ENCODE data around the gene MEIS2. TPM values are rescaled to one million over a fixed set of nuclear protein-coding genes. Genes with fewer than 3 reads are reported as not detected.

Gene MEIS2
- polyA plus RNA-seq, 1 donor from 2014 or later, result 825 TPM

- Histone ChIP-seq H3F3A (ENCODE audit: insufficient read depth, low read length, poor library complexity, severe bottlenecking) (no peaks in the 10 kb centered on the region), H3K4me2 (ENCODE audit: low read length) (no peak overlapping the region), H2AFZ (ENCODE audit: low read depth, low read length) (no peak overlapping the region), H3K27me3 (ENCODE audit: insufficient read depth, low read depth, low read length) (peaks cover 4% of the 10 kb centered on the region), H3K9me3 (ENCODE audit: low read length) (no peaks in the 10 kb centered on the region), H3K27ac (ENCODE audit: low read length) (peak overlapping the region; percentile 100), H3K4me3 (ENCODE audit: low read length) (no peak overlapping the region), H3K9ac (ENCODE audit: low read length) (no peak overlapping the region), H3K9me2 (ENCODE audit: insufficient read depth, low read length) (no peaks in the 10 kb centered on the region), H4K20me1 (ENCODE audit: insufficient read depth) (no peaks in the 10 kb centered on the region), H3K36me3 (ENCODE audit: insufficient read depth, low read length) (no peaks in the 10 kb centered on the region), H3K79me2 (replicated peaks; ENCODE audit: insufficient read depth, low read length) (peaks cover 82% of the 10 kb centered on the region)
- TF ChIP-seq, protein P1, sequence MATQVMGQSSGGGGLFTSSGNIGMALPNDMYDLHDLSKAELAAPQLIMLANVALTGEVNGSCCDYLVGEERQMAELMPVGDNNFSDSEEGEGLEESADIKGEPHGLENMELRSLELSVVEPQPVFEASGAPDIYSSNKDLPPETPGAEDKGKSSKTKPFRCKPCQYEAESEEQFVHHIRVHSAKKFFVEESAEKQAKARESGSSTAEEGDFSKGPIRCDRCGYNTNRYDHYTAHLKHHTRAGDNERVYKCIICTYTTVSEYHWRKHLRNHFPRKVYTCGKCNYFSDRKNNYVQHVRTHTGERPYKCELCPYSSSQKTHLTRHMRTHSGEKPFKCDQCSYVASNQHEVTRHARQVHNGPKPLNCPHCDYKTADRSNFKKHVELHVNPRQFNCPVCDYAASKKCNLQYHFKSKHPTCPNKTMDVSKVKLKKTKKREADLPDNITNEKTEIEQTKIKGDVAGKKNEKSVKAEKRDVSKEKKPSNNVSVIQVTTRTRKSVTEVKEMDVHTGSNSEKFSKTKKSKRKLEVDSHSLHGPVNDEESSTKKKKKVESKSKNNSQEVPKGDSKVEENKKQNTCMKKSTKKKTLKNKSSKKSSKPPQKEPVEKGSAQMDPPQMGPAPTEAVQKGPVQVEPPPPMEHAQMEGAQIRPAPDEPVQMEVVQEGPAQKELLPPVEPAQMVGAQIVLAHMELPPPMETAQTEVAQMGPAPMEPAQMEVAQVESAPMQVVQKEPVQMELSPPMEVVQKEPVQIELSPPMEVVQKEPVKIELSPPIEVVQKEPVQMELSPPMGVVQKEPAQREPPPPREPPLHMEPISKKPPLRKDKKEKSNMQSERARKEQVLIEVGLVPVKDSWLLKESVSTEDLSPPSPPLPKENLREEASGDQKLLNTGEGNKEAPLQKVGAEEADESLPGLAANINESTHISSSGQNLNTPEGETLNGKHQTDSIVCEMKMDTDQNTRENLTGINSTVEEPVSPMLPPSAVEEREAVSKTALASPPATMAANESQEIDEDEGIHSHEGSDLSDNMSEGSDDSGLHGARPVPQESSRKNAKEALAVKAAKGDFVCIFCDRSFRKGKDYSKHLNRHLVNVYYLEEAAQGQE (IDR thresholded peaks at IDR 0.05; ENCODE audit: borderline replicate concordance), result no peak
- TF ChIP-seq CTCF (IDR thresholded peaks at IDR 0.05; ENCODE audit: poor library complexity, severe bottlenecking), result no peak
- no peak for TF ChIP-seq MXI1 (conservative IDR thresholded peaks at IDR 0.05; ENCODE audit: poor library complexity, severe bottlenecking)
Measured at GRCh38 chr15:37112971-37113670, 12.8 kb upstream of the MEIS2 start.

DNA sequence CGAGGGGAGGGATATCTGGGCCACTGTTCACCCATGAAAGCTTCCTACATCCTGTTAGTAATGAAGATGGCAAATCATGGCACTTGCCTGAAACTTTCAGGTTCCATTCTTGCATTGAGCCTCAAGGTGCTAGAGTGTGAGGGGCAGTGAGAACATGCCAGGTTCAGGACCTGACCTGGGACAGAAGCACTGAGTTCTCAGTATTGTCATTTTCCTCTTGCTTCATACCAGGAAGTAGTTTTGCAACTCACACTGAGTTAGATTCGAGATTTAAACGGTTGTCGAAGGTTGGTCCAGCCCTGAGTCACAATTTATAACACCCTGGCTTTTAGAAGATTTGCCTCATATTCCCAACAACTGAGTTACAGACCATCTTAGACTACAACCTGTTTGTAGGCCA, 11.8 kb upstream of the MEIS2 start:
- Histone ChIP-seq H3K4me3 (ENCODE audit: low read length) (peak overlapping the region; percentile 93), H4K20me1 (ENCODE audit: insufficient read depth) (no peaks in the 10 kb centered on the region), H3K9me3 (ENCODE audit: low read length) (no peaks in the 10 kb centered on the region), H3K36me3 (ENCODE audit: insufficient read depth, low read length) (no peaks in the 10 kb centered on the region), H2AFZ (ENCODE audit: low read depth, low read length) (no peak overlapping the region), H3K9ac (ENCODE audit: low read length) (peak overlapping the region; percentile 100), H3F3A (ENCODE audit: insufficient read depth, low read length, poor library complexity, severe bottlenecking) (no peaks in the 10 kb centered on the region), H3K4me2 (ENCODE audit: low read length) (no peak overlapping the region), H3K27ac (ENCODE audit: low read length) (peak overlapping the region; percentile 100), H3K9me2 (ENCODE audit: insufficient read depth, low read length) (no peaks in the 10 kb centered on the region), H3K27me3 (ENCODE audit: insufficient read depth, low read depth, low read length) (peaks cover 4% of the 10 kb centered on the region), H3K79me2 (replicated peaks; ENCODE audit: insufficient read depth, low read length) (peaks cover 86% of the 10 kb centered on the region)
- TF ChIP-seq POLR2AphosphoS5 (IDR thresholded peaks at IDR 0.05), result no peak
- no peak for TF ChIP-seq MXI1 (conservative IDR thresholded peaks at IDR 0.05; ENCODE audit: poor library complexity, severe bottlenecking)
- TF ChIP-seq, protein P1 (IDR thresholded peaks at IDR 0.05; ENCODE audit: borderline replicate concordance), result no peak
- TF ChIP-seq TAF1 (IDR thresholded peaks at IDR 0.05; ENCODE audit: low read depth), result no peak
- no peak for TF ChIP-seq CTCF (IDR thresholded peaks at IDR 0.05; ENCODE audit: poor library complexity, severe bottlenecking)
- no peak for TF ChIP-seq EZH2 (IDR thresholded peaks at IDR 0.05; ENCODE audit: borderline replicate concordance, insufficient read depth, low read length, poor library complexity, severe bottlenecking)
- no peak for TF ChIP-seq RAD21 (conservative IDR thresholded peaks at IDR 0.05)
- TF ChIP-seq SMC3 (conservative IDR thresholded peaks at IDR 0.05; ENCODE audit: poor library complexity), result no peak
- no peak for TF ChIP-seq EP300 (conservative IDR thresholded peaks at IDR 0.05; ENCODE audit: poor library complexity, severe bottlenecking)
